CD14-positive monocyte (primary cell): Measurements from ENCODE around the gene PRDX5. TPM values are rescaled to one million over a fixed set of nuclear protein-coding genes. Genes with fewer than 3 reads are reported as not detected.

ENCODE experiments used
- DNase-seq, 3 donors: peaks; one replicate each; pipeline ENCODE4 v3.0.0-alpha.2; 2011 to 2022
- H2AFZ ChIP-seq: 2 replicates; pipeline ENCODE4 v1.6.0; 2012; ENCODE audit warnings: mild to moderate bottlenecking, low read depth, low read length, inconsistent platforms; ENCODE audit not compliant: insufficient read depth, poor library complexity, severe bottlenecking
- H3K27ac ChIP-seq, 2 donors: 1 replicate in 1 of 2; 2 replicates in 1 of 2; pipeline ENCODE4 v1.5.1; 2012 to 2013; ENCODE audit warnings: low read length in 2 of 2, control low read depth in 1 of 2, inconsistent platforms in 1 of 2, low read depth in 1 of 2, mild to moderate bottlenecking in 1 of 2
- H3K27me3 ChIP-seq, 2 donors: one replicate each; pipeline versions ENCODE4 v1.6.0 to v1.6.1; 2011 to 2013; ENCODE audit warnings: low read length in 2 of 2; ENCODE audit not compliant: control insufficient read depth in 2 of 2, insufficient read depth in 2 of 2
- H3K36me3 ChIP-seq, 2 donors: replicated peaks in 1 of 2; 1 replicate in 1 of 2; 2 replicates in 1 of 2; pipeline versions ENCODE4 v1.5.1 to v1.6.1; 2012 to 2013; ENCODE audit warnings: low read length in 2 of 2, control low read depth in 1 of 2, inconsistent platforms in 1 of 2, mild to moderate bottlenecking in 1 of 2; ENCODE audit not compliant: insufficient read depth in 2 of 2, control insufficient read depth in 1 of 2
- H3K4me1 ChIP-seq, 2 donors: 1 replicate in 1 of 2; 2 replicates in 1 of 2; pipeline versions ENCODE4 v1.5.1 to v1.6.1; 2012 to 2013; ENCODE audit warnings: low read length in 2 of 2, control low read depth in 1 of 2, inconsistent platforms in 1 of 2, mild to moderate bottlenecking in 1 of 2, moderate library complexity in 1 of 2; ENCODE audit not compliant: insufficient read depth in 2 of 2, control insufficient read depth in 1 of 2
- H3K4me2 ChIP-seq: replicated peaks from 2 replicates; pipeline ENCODE3; 2012; ENCODE audit warnings: low read length, moderate library complexity, mild to moderate bottlenecking; ENCODE audit not compliant: poor library complexity, severe bottlenecking; ENCODE audit errors: extremely low read depth
- H3K4me3 ChIP-seq, 3 experiments: fragments of 200-600 bp in 1 of 3; sonication (generic) in 1 of 3; replicated peaks in 1 of 3; 1 replicate in 2 of 3; 2 replicates in 1 of 3; pipeline ENCODE4 v1.5.1; 2011 to 2013; ENCODE audit warnings: low read length in 3 of 3, mild to moderate bottlenecking in 3 of 3, control low read depth in 2 of 3, low read depth in 2 of 3, inconsistent platforms in 1 of 3, moderate library complexity in 1 of 3
- H3K79me2 ChIP-seq: 2 replicates; pipeline ENCODE4 v1.6.0; 2012; ENCODE audit warnings: mild to moderate bottlenecking, control low read depth, inconsistent platforms, low read length, moderate library complexity; ENCODE audit not compliant: insufficient read depth
- H3K9ac ChIP-seq: 2 replicates; pipeline ENCODE4 v1.6.0; 2017; ENCODE audit warnings: low read length, mild to moderate bottlenecking; ENCODE audit not compliant: insufficient read depth, poor library complexity, severe bottlenecking
- H3K9me3 ChIP-seq, 2 donors: replicated peaks in 1 of 2; 1 replicate in 1 of 2; 2 replicates in 1 of 2; pipeline versions ENCODE4 v1.5.1 to v1.6.1; 2012 to 2013; ENCODE audit warnings: low read length in 2 of 2, control low read depth in 1 of 2; ENCODE audit not compliant: control insufficient read depth in 1 of 2, insufficient read depth in 1 of 2
- H4K20me1 ChIP-seq: 2 replicates; pipeline ENCODE4 v1.6.0; 2012; ENCODE audit warnings: mild to moderate bottlenecking, low read length, control low read depth, moderate library complexity; ENCODE audit not compliant: insufficient read depth
- H3K27ac Mint-ChIP-seq, 7 donors: one replicate each; pipeline ENCODE4 v1.8.0; 2020; ENCODE audit warnings: mild to moderate bottlenecking in 7 of 7, mixed read lengths in 7 of 7, moderate library complexity in 6 of 7, inconsistent platforms in 2 of 7
- H3K27me3 Mint-ChIP-seq, 3 donors: one replicate each; pipeline ENCODE4 v1.8.0; 2021 to 2022; ENCODE audit warnings: low read depth in 3 of 3, mild to moderate bottlenecking in 3 of 3, mixed read lengths in 3 of 3, moderate library complexity in 3 of 3, inconsistent platforms in 1 of 3
- H3K36me3 Mint-ChIP-seq, 2 donors: one replicate each; pipeline ENCODE4 v1.8.0; 2020; ENCODE audit warnings: mixed read lengths in 2 of 2, inconsistent platforms in 1 of 2, mild to moderate bottlenecking in 1 of 2
- H3K4me1 Mint-ChIP-seq: one replicate; pipeline ENCODE4 v1.8.0; 2020; ENCODE audit warnings: mild to moderate bottlenecking, mixed read lengths
- H3K4me3 Mint-ChIP-seq, 2 donors: one replicate each; pipeline ENCODE4 v1.8.0; 2020; ENCODE audit warnings: mild to moderate bottlenecking in 2 of 2, mixed read lengths in 2 of 2, moderate library complexity in 1 of 2
- H3K9me3 Mint-ChIP-seq, 7 donors: one replicate each; pipeline ENCODE4 v1.8.0; 2020 to 2022; ENCODE audit warnings: mixed read lengths in 7 of 7, mild to moderate bottlenecking in 6 of 7, moderate library complexity in 6 of 7, inconsistent platforms in 2 of 7
- WGBS: methylation state at CpG from one replicate; pipeline ENCODE4 v1.1.5; 2013; ENCODE audit warnings: missing lambda C conversion rate; ENCODE audit not compliant: insufficient coverage; 5-methylcytosine and 5-hydroxymethylcytosine counted together
- intact Hi-C, 2 donors: fragments of 100-400 bp; cut with micrococcal nuclease; formaldehyde crosslinking; loops; one replicate each; pipeline versions ENCODE4 v1.15.0 to v1.15.1; 2023
- polyA plus RNA-seq, 3 donors: library from polyadenylated mRNA; depleted of rRNA in 1 of 3; unstranded in 2 of 3; stranded (reverse) in 1 of 3; fragments of 300-500 nt in 2 of 3; fragments of >200 nt in 1 of 3; fragmentation: Illumina TruSeq in 2 of 3; gene quantifications; 1 replicate in 2 of 3; 2 replicates in 1 of 3; pipeline ENCODE4 v1.2.3, GENCODE V29; 2012 to 2021
- TF ChIP-seq, protein P1 (sequence below): fragments of 200-600 bp; IDR thresholded peaks from one replicate; pipeline ENCODE4 v1.8.0; 2022; ENCODE audit warnings: antibody characterized with exemption, mild to moderate bottlenecking

The PRDX5 gene
- polyA plus RNA-seq, 3 donors: 136 to 318 (median 286) TPM

GRCh38 chr11:64342869-64343745 lies 25.2 kb downstream of the PRDX5 start:
- H3K4me3 ChIP-seq: peak overlapping the region in 1 of 3 experiments; percentile 93
- Mint-ChIP-seq H3K9me3 (no peaks in the 10 kb centered on the region), H3K4me1 (peaks cover 52% of the 10 kb centered on the region), H3K27me3 (no peaks in the 10 kb centered on the region), H3K27ac (peak overlapping the region in 5 of 7 donors; percentile 25 to 75 (median 56)), H3K4me3 (peak overlapping the region; percentile 55 to 82), H3K36me3 (peaks cover 31 to 57% of the 10 kb centered on the region in 2 donors)
- no peaks in the 10 kb centered on the region for H3K27me3 ChIP-seq
- TF ChIP-seq, protein P1, sequence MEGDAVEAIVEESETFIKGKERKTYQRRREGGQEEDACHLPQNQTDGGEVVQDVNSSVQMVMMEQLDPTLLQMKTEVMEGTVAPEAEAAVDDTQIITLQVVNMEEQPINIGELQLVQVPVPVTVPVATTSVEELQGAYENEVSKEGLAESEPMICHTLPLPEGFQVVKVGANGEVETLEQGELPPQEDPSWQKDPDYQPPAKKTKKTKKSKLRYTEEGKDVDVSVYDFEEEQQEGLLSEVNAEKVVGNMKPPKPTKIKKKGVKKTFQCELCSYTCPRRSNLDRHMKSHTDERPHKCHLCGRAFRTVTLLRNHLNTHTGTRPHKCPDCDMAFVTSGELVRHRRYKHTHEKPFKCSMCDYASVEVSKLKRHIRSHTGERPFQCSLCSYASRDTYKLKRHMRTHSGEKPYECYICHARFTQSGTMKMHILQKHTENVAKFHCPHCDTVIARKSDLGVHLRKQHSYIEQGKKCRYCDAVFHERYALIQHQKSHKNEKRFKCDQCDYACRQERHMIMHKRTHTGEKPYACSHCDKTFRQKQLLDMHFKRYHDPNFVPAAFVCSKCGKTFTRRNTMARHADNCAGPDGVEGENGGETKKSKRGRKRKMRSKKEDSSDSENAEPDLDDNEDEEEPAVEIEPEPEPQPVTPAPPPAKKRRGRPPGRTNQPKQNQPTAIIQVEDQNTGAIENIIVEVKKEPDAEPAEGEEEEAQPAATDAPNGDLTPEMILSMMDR: no peak
- H3K9me3 ChIP-seq: no peaks in the 10 kb centered on the region
- 94% methylated on average over 19 of the region's 29 CpGs for WGBS
- peak overlapping the region; percentile 87 for H3K4me2 ChIP-seq
- peaks cover 70% of the 10 kb centered on the region for H4K20me1 ChIP-seq
- H3K9ac ChIP-seq: no peak overlapping the region
- peak overlapping the region; percentile 27 for H2AFZ ChIP-seq
- DNase-seq: no peak
- H3K27ac ChIP-seq: no peak overlapping the region
- peaks cover 37 to 45% of the 10 kb centered on the region in 2 donors for H3K36me3 ChIP-seq
- H3K4me1 ChIP-seq: peaks cover 36 to 55% of the 10 kb centered on the region in 2 donors
- peaks cover 46% of the 10 kb centered on the region for H3K79me2 ChIP-seq
- intact Hi-C loops: loop anchor here in 1 of 2 donors (5.0 kb wide), 1 partner anchor 36 kb away; the partner anchor contains the start of gene ESRRA

GRCh38 chr11:64343767-64344559 lies 26.0 kb downstream of the PRDX5 start:
- peaks cover 50% of the 10 kb centered on the region for H3K4me1 Mint-ChIP-seq
- H3K9me3 Mint-ChIP-seq: peaks cover 0 to 1% (median 0%) of the 10 kb centered on the region in 7 donors
- H3K9me3 ChIP-seq: no peaks in the 10 kb centered on the region
- no peak overlapping the region for H2AFZ ChIP-seq
- no peaks in the 10 kb centered on the region for H3K27me3 Mint-ChIP-seq
- peaks cover 32 to 64% of the 10 kb centered on the region in 2 donors for H3K36me3 Mint-ChIP-seq
- 94% methylated on average over 18 of the region's 18 CpGs for WGBS
- no peak overlapping the region for H3K9ac ChIP-seq
- peaks cover 46 to 53% of the 10 kb centered on the region in 2 donors for H3K36me3 ChIP-seq
- no peak overlapping the region for H3K4me2 ChIP-seq
- H3K4me3 ChIP-seq: no peak overlapping the region
- peaks cover 78% of the 10 kb centered on the region for H4K20me1 ChIP-seq
- H3K27ac Mint-ChIP-seq: no peak overlapping the region
- TF ChIP-seq, protein P1: peak; percentile 22
- H3K27me3 ChIP-seq: no peaks in the 10 kb centered on the region
- H3K4me3 Mint-ChIP-seq: no peak overlapping the region
- intact Hi-C loops: loop anchor here in 1 of 2 donors (5.0 kb wide), 1 partner anchor 37 kb away; the partner anchor contains the start of gene ESRRA
- no peak for DNase-seq
- H3K4me1 ChIP-seq: peaks cover 35 to 51% of the 10 kb centered on the region in 2 donors
- no peak overlapping the region for H3K27ac ChIP-seq
- peaks cover 46% of the 10 kb centered on the region for H3K79me2 ChIP-seq
